ENCODE measurements around the gene HGD.

DNA sequence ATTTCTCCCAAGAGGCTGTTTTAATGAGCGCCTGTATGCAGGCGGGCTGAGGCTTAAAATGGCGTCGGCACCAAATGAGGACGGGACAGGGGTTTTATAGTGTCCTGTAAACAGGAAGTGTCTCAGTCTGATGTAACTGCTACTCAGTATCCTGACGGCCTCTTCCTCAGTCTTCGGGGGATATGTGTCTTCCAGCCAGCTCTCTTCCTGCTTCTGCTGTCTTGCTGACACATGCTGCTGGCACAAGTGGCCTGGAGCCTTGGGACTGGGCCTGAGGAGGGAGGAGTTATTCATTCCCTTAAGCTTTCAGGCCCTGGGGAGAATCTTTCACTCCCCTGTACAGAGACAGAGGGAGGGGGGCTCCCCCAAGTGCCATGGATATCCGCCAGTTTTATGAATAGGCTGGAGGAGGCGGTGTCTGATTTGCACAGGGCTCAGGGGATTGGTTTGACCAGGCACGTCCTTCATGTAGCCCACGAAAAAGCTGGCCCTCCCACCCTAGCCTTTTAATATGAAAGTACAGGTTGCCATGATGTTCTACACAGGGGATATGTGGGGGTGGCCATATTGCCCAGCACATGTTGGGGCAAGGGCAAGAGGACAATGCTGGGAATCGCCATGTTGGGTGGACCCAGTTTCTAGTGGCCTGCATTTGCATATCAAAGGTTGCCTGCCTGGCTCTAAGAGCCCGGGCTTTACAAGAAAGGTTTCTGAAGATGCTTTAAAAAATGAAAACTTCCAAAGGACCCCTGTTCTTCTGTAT, 66.0 kb downstream of the HGD start:
- TF ChIP-seq, protein P1, sequence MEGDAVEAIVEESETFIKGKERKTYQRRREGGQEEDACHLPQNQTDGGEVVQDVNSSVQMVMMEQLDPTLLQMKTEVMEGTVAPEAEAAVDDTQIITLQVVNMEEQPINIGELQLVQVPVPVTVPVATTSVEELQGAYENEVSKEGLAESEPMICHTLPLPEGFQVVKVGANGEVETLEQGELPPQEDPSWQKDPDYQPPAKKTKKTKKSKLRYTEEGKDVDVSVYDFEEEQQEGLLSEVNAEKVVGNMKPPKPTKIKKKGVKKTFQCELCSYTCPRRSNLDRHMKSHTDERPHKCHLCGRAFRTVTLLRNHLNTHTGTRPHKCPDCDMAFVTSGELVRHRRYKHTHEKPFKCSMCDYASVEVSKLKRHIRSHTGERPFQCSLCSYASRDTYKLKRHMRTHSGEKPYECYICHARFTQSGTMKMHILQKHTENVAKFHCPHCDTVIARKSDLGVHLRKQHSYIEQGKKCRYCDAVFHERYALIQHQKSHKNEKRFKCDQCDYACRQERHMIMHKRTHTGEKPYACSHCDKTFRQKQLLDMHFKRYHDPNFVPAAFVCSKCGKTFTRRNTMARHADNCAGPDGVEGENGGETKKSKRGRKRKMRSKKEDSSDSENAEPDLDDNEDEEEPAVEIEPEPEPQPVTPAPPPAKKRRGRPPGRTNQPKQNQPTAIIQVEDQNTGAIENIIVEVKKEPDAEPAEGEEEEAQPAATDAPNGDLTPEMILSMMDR (IDR thresholded peaks at IDR 0.05; ENCODE audit: insufficient read depth, low read depth, low read length): no peak
- TF ChIP-seq EZH2 (IDR thresholded peaks at IDR 0.05; ENCODE audit: insufficient read depth, low read length): no peak

Measured in astrocyte (in vitro differentiated cells and primary cell).